Stimulated activated CD4-positive, alpha-beta T cell treated with anti-CD3 and anti-CD28 coated beads, Interleukin-15, amount 100 ng/mL, for 24 hours (primary cell): ENCODE results near the gene MED16.
"Not testable (repeated sequence)": the region's sequence is repeated elsewhere in the genome, so short reads cannot be mapped to it uniquely, and the experiment has no call there.

ENCODE experiments used
- DNase-seq: peaks from one replicate; pipeline ENCODE4 v3.0.0-alpha.2; 2020

Gene MED16

GRCh38 chr19:823565-824121 lies 69.3 kb downstream of the MED16 start:
- DNase-seq = no peak

- no peak for DNase-seq
Observed at GRCh38 chr19:821825-822503, 71.0 kb downstream of the MED16 start, which contains the start of gene PLPPR3. TSS of gene PLPPR3 (minus strand) at chr19:821955. CDS start at chr19:821559, 396 bp downstream.

DNA sequence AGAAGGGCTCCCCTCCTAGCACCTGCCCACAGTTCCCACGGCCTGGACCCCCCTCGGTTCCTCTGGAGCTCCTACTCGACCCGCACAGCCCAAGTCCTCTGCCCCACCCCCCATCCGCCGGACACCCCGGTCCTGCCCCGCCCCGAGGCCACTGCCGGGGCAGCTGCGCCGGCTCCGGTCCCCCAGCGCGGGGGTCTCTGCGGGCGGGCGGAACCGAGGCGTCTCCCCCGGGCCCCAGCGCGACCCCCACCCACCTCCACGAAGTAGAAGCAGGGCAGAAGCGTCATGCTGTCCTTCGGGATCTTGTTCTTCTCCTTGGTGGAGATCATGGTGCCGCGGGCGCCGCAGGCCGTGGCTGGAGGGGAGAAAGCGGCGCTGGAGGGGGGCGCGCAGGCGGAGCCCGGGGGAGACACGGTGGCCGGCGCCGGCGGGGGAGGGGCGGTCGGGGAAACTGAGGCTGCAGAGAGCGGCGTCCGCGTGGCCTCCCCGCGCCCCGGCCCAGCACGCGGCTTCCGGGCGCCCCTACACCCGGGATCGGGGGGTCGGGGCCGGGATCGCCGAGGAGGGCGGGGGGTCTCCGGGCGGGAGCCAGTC lies 71.7 kb downstream of the MED16 start:
- DNase-seq = no peak

- DNase-seq = not testable (repeated sequence)
Observed at GRCh38 chr19:820212-820611, 72.8 kb downstream of the MED16 start.
